ENCODE results near the gene MAFG. TPM values are rescaled to one million over a fixed set of nuclear protein-coding genes. Genes with fewer than 3 reads are reported as not detected.

The MAFG gene
- total and polyA plus RNA-seq, 2 of the 13 experiments (the other 11 are each of a cell fraction or from before 2014, with no cell fraction given) = 14.5 to 20.0 TPM

DNA sequence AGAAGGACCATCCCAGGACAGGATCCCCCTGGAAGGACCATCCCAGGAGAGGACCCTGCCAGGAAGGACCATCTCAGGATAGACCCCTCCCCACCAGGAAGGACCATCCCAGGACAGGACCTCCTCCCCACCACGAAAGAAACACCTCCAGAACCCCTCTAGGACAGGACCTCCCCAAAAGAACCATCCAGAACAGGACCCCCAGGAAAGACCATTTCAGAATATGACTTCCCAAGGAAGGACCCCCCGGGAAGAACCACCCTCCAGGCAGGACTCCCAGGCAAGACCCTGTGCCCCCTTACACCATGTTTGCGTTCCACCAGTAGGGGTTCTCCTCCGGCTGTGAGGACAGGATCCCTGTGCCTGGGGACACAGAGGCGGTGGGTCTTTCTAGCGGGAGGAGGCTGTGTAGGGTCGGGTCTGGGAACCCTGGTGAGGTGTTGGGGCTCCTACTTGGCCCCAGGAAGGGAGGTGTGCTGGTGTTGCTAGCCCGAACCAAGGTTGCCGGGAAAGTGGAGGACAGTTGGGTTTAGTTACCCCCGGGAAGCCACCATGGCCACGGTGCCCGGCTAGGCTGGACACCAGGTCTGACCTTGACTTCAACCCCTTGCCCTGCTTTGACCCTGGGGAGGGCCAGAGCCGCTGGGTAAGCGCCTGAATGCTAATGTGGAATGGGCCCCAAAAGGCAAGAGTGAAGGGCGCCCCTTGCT lies 31.3 kb upstream of the MAFG start (continued):
- TF ChIP-seq, protein P1, sequence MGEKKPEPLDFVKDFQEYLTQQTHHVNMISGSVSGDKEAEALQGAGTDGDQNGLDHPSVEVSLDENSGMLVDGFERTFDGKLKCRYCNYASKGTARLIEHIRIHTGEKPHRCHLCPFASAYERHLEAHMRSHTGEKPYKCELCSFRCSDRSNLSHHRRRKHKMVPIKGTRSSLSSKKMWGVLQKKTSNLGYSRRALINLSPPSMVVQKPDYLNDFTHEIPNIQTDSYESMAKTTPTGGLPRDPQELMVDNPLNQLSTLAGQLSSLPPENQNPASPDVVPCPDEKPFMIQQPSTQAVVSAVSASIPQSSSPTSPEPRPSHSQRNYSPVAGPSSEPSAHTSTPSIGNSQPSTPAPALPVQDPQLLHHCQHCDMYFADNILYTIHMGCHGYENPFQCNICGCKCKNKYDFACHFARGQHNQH (CRISPR knock-in tag; IDR thresholded peaks at IDR 0.05) = no peak; the same call in 1 of the 2 replicates
- TF ChIP-seq KMT2B (CRISPR knock-in tag; IDR thresholded peaks at IDR 0.05) (no peak), ZBED4 (CRISPR knock-in tag; IDR thresholded peaks at IDR 0.05; ENCODE audit: borderline replicate concordance) (no peak), ATAD3A (CRISPR knock-in tag; IDR thresholded peaks at IDR 0.05) (no peak), IKZF4 (CRISPR knock-in tag; IDR thresholded peaks at IDR 0.05; ENCODE audit: borderline replicate concordance, low read depth, not compliant biosample characterization) (peak; percentile 14), DBP (CRISPR knock-in tag; IDR thresholded peaks at IDR 0.05; ENCODE audit: not compliant biosample characterization) (no peak), ZBTB26 (CRISPR knock-in tag; IDR thresholded peaks at IDR 0.05; ENCODE audit: borderline replicate concordance) (no peak), PHF8 (CRISPR knock-in tag; IDR thresholded peaks at IDR 0.05) (no peak), SP4 (CRISPR knock-in tag; IDR thresholded peaks at IDR 0.05) (peak; percentile 16; the same call in 1 of the 2 replicates), KDM3A (CRISPR knock-in tag; IDR thresholded peaks at IDR 0.05; ENCODE audit: low read depth) (no peak), GTF3A (CRISPR knock-in tag; conservative IDR thresholded peaks at IDR 0.05) (no peak), ETV6 (CRISPR knock-in tag; conservative IDR thresholded peaks at IDR 0.05) (no peak), SMAD3 (CRISPR knock-in tag; IDR thresholded peaks at IDR 0.05) (no peak), NR2F1 (CRISPR knock-in tag; IDR thresholded peaks at IDR 0.05) (0 out of 4 replicates have a peak, but pooled peaks of 1 of the 2 experiments have one; percentile 5), POLR2A (IDR thresholded peaks at IDR 0.05; ENCODE audit: insufficient read depth in 1 of 2, low read depth in 2 of 2, low read length in 2 of 2) (peak in 1 of 2 experiments; percentile 7; a peak in 1 of 4 replicates)
- TF ChIP-seq, protein P2, sequence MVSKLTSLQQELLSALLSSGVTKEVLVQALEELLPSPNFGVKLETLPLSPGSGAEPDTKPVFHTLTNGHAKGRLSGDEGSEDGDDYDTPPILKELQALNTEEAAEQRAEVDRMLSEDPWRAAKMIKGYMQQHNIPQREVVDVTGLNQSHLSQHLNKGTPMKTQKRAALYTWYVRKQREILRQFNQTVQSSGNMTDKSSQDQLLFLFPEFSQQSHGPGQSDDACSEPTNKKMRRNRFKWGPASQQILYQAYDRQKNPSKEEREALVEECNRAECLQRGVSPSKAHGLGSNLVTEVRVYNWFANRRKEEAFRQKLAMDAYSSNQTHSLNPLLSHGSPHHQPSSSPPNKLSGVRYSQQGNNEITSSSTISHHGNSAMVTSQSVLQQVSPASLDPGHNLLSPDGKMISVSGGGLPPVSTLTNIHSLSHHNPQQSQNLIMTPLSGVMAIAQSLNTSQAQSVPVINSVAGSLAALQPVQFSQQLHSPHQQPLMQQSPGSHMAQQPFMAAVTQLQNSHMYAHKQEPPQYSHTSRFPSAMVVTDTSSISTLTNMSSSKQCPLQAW (CRISPR knock-in tag; IDR thresholded peaks at IDR 0.05) = peak; percentile 70; the same call in 1 of the 2 replicates
- TF ChIP-seq, protein P3, sequence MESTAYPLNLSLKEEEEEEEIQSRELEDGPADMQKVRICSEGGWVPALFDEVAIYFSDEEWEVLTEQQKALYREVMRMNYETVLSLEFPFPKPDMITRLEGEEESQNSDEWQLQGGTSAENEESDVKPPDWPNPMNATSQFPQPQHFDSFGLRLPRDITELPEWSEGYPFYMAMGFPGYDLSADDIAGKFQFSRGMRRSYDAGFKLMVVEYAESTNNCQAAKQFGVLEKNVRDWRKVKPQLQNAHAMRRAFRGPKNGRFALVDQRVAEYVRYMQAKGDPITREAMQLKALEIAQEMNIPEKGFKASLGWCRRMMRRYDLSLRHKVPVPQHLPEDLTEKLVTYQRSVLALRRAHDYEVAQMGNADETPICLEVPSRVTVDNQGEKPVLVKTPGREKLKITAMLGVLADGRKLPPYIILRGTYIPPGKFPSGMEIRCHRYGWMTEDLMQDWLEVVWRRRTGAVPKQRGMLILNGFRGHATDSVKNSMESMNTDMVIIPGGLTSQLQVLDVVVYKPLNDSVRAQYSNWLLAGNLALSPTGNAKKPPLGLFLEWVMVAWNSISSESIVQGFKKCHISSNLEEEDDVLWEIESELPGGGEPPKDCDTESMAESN (CRISPR knock-in tag; conservative IDR thresholded peaks at IDR 0.05) = no peak

All from HepG2 (cell line).